Stimulated activated CD4-positive, alpha-beta T cell treated with anti-CD3 and anti-CD28 coated beads, Interleukin-4, amount 100 ng/mL, for 48 hours (primary cell): ENCODE data around the gene CALD1.

Experiments
- DNase-seq, 2 donors: peaks; one replicate each; pipeline ENCODE4 v3.0.0-alpha.2; 2020; ENCODE audit warnings: low read depth in 2 of 2

CALD1 gene, protein sequence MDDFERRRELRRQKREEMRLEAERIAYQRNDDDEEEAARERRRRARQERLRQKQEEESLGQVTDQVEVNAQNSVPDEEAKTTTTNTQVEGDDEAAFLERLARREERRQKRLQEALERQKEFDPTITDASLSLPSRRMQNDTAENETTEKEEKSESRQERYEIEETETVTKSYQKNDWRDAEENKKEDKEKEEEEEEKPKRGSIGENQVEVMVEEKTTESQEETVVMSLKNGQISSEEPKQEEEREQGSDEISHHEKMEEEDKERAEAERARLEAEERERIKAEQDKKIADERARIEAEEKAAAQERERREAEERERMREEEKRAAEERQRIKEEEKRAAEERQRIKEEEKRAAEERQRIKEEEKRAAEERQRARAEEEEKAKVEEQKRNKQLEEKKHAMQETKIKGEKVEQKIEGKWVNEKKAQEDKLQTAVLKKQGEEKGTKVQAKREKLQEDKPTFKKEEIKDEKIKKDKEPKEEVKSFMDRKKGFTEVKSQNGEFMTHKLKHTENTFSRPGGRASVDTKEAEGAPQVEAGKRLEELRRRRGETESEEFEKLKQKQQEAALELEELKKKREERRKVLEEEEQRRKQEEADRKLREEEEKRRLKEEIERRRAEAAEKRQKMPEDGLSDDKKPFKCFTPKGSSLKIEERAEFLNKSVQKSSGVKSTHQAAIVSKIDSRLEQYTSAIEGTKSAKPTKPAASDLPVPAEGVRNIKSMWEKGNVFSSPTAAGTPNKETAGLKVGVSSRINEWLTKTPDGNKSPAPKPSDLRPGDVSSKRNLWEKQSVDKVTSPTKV

DNA sequence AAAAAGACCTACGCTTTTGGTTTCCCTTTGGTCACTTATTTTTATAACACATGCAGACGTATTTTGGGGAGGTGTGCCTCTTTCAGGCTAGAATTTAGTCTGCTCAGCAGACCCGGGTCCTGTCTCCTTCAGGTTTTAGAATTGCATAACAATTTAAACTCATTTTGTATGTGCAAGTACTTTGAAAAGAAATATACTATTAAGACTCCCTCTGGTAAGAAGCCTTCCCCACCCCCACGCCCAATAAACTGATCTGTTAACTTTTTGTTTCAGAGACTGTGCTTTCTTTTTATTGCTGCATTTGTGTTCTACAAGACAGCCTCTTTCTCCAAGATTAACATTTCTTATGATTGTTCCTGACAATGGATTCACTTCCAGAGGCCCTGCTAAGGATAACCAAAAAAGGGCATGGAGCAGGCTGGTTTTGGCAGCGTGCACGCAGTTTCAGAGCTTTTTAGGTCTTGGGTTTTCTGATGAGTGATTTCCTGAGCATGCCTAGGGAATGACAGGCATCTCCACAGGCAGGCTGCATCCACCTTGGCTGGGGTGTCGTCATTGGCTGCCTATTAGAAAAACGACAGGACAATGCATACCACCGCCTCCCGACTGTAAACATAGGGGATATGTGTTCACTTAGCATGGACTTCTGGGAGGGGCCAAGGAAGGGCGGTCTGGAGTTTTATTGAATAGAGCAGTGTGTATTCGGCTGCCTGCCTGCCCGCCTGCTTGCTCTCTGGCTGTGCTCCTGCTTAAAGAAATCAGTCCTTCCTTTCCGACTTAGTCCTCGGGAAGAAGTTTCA lies at the start of gene CALD1:
Gene CALD1, plus strand, starts transcription at position 694 of the 800 bp plus-strand sequence. CDS start 88,100 bp downstream, outside the sequence.
- DNase-seq, result no peak

DNA sequence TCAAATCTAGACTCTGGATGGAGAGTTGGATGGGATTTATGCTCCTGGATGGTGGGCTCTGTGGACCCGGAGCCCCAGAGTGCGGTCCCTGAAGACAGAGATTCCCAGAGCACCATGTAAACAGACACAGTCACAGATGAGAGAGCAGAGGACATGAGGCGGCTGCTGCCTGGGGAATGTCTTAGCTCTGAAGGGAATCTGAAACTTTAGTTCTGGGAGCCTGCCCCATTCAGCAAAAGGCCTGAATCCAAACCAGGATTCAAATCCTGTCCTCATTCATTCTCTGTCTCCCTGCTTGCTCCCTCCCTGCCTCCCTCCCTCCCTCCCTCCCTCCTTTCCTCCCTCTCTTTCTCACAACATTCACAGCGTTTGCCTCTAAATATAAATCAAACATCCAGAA lies 49.5 kb upstream of the CALD1 start:
- no peak for DNase-seq

DNA sequence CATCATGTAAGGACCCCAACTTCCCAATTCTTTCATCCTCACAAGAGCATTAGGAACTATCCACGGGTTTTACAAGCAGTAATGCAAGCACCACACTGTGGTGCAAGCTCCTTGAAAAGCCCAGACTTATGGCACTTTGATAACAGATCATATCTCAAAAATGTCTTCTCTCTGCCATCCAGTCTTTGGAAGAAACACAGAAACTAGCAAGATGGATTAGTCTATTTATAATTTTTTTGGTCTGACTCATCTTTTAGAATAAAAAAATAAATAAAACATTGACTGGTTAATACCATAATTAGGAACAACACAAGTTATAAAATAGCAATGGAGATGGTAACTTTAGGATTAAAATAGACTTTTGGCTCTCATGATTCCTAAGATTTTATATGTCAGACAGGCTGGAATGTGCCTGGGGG lies 49.0 kb upstream of the CALD1 start:
- no peak for DNase-seq

DNA sequence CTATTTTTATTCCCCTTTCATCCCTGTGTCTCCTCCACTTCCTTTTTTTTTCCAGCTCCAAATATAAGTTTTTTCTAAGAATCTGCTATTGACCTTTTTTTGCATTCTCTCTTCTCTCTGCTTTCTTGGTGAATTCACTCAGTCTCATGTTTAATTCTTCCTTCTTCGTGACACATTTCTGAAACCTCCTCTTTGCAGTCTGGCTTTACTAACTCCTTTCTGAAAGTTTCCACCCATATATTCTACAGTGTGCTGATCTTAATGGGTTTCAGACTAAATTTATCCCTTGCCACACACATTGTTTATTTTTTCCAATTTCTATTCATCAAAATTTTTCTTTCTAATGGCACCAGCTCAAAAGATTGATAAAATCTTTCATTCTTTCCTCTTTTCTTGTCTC lies 47.8 kb upstream of the CALD1 start:
- DNase-seq, result no peak

DNA sequence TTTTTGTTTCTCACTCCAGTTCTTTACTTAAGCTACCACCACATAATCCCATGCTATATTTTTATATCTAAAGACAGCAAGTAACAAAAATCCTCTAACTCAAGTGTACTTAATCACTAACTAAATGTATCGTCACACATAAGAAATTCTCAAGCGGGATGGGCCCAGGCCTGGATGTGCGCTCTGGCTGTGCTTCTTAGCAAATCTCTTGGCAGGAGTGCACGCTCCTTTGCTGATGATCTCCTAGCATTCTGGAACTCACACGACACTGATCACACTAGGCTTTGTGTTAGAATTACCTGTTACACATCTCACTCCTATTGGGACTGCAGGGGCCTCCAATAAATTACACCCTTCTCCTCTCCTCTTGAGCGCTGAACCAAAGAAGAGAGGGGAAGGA lies 46.7 kb upstream of the CALD1 start:
- no peak for DNase-seq

DNA sequence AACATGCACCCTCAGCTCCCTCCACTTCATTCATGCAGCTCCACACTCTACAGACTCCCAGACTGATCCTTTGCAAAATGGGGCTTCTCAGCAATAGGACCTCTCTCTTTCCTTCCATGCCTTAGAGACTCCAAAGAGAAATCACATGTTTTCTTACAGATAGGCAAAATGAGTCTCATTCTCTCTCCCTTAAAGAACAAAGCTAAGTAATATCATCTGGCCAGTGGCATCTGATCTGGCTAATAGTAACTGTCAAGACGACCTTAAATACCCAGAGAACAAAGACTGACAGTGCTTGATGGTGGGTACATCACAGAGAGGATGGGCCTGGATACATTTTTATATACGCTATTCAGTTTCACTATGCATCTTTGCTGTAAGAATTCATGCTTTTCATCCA lies 43.1 kb upstream of the CALD1 start:
- no peak for DNase-seq

DNA sequence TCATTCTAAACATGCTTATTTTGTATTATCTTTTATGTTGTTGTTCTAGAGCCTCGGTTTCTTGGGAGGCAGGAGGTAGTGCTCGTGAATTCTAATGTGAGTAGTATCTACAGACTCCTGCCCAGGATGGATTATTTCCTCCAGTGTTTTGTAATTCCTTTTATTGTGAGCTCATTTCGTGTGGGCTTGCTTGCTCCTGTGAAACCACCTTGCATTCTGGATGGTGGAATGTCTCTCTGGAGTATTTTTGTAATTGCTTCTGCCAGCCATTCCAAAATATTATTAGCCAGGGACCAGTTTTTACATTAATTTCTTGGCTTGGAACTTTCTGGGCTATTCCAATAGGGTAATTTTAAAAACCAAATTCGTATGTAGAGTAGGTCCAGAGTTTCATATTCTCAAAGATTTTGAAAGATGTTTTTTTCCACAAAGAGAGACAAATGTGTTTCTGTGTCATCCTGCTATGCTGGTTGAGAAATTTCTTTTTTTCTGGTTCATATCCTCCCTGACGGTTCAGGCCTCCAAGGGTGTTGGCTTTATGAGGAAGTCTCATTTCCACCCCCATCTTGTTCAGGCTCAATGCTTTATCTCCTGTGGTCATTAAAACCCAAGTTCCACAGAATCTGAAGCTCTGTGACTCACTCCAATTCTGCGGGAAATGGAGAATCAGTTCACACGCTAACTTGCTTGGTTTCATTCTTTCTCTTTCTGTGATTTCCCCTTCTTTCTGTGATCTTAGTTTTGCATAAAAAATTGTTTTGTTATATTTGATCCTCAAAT lies 41.7 kb upstream of the CALD1 start:
- DNase-seq, result peak in 1 of 2 donors; percentile 37

DNA sequence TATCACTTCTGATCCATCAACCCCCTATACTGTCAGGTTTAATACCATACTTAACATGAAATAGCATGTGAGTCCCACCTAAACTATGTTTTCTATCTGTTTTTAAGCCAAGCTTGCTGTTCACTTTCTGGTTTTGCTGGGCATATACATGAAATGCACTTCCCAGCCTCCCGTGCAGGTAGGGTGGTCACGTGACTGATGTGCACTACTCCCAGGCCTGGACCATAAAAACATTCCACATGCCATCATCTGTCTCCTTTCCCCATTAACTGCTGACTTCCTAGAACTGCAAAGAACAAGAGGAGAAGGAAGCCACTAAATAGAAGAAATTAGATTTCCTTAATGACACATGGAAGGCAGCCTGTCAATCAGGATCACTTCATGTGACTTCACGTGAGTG lies 40.1 kb upstream of the CALD1 start:
- DNase-seq, result no peak

DNA sequence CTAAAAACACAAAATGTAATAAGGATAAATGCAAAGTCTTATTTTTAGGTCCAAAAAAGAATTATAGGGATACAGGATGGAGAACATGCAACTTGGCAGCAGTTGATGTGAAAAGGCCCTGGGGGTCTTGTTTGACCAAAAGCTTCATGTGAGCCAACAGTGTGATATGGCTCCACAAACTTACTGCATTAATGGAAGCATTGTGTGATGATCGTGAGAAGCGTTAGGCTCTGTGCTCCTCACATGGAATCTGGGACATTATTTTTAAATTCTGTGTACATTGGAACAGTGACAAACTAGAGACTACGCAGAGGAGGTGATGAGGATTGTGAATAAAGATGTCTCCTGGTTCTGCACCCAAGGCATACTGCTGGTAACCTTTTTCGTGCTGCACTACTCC lies 39.1 kb upstream of the CALD1 start:
- DNase-seq, result no peak

DNA sequence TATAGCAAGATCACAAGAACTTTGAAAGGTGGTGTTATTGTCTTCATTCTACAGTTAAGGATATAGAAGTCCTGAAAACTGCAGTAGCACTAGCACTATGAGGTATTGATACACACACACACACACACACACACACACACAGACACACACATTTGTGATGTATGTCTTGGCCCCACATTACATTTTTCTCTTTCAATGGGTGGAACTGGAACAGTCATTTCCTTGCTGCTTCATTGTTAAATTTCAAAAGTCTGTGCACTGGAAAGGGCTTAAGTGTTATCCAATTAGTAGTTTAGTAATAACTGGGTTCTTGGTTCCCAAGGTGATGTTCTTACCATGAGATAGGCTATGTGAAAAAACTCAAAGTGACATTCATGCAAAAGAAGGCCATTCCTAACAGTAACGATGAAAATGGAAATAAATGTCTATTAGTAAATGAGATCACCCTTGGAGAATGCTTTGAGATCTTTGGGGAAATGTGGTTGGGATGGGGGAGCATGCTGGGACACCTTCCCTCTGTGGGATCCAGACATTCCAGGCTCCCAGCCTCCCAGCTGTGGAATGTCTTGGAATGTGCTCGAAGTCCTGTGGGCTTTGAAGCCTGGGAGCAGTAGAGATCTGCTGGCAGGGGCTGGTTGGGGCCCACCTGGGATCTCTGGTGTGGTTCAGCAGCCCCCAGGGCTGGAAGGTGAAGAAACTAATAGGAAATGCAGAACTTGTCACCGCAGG lies 37.4 kb upstream of the CALD1 start:
- no peak for DNase-seq

DNA sequence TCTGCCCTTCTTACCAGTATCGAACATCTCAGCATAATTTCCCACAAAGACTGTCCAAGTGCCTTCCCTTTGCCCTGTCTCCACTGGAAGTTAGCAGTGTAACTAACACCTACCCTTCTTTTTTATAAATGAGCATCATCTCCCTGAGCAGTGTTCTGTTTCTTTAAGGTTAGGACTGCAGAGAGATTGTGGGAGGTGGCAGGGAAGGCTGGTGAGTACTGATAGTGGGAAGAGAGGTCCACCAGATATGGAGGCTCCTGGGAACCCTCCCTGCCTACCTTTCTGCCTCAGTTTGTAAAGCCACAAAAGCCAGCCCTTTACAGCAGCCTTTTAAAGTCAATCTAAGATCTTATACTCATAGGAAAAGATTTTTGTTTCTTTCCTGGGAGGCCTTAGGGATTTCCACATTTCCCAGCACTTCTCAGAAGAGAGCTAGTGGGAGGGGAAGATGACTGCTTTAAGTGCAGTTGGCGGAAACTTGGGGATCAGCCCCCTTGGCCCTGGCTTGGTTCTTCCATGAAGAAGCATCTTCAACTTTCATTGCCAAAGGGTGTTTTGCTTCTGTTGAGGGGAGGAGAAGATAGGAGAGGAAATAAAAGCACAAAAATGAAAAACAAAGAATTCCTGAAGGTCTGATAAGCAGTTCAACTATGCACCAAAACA lies 36.6 kb upstream of the CALD1 start:
- DNase-seq, result no peak

DNA sequence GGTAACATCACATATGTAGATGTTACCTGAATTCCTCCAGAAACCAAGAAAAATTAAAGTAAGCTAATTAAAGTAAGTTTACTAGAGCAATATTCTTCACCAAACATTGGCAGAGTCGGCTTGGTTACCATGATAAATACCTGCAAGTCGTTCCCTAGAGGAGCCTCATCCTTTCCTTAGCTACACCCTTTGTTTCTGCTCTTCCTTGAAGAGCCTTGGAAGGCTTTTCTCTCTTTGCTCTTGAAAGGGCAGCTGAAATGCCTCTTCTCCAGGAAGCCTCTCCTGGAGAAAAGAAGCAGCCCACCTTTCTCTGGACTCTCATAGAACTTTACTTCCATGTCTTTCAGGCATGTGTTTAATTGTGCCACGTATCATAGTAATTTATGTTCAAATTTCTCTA lies 34.9 kb upstream of the CALD1 start:
- DNase-seq, result no peak

DNA sequence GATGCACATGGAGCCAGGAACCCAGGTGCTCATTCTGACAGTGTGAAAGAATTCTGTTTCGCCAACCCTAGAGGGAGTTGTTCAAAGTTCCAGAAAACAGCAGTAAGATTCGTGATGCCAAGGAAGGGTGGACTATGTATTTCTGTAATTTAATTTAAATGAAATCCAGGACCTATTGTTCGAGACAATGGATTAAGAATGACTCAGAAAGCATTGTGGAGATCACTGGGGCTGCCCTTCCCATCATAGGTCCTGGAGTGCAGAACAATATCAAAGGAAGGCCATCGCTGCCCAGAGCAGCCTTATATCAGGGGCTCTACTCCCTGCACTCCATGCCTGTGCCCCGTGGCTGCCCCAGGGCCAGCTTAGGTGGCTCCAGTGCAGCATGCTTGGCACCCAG lies 32.1 kb upstream of the CALD1 start:
- DNase-seq, result no peak

DNA sequence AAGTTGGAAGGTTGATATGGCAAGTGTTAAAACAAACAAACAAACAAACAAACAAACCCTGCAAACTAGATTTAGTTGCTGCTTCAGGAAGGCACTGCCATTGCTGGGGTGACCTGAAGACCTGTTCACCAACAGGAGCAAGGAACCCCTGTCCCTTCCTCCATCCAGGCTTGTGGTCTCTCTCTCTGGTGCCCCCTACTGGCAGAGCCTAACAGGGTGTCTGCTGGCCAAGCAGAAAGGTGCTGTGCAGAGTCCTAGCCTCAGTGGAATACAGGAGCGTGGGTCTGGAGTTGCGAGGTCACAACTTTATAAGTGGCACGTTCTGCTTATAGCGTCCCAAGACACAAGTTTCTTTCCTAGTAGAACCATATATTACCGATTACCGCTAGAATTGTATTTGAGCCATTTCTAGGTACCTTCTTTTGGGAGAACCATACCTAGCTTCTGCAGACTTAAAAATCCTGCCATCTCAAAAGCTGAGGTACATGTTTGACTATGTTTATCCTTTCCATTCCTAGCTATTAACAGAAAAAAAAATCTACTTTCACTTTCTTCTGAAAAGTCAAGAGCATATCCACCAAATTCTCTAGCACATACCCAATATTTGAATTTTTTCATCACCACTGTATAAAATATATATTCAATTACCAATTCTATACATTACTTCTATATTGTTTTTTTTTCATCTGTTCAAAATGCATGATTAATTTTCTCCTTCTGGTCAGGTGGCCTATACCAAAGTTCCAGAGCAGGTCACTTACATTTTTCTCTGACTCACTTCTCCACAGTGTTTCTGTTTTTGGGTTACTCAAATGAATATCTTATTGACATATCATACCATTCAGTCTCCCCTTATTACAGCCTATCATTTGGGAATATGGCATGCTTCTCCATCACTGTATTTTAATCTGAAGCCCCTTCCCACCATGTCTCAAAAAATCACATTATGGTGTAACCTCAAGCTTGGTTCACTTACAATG lies 29.1 kb upstream of the CALD1 start:
- DNase-seq, result peak; percentile 64 to 68

DNA sequence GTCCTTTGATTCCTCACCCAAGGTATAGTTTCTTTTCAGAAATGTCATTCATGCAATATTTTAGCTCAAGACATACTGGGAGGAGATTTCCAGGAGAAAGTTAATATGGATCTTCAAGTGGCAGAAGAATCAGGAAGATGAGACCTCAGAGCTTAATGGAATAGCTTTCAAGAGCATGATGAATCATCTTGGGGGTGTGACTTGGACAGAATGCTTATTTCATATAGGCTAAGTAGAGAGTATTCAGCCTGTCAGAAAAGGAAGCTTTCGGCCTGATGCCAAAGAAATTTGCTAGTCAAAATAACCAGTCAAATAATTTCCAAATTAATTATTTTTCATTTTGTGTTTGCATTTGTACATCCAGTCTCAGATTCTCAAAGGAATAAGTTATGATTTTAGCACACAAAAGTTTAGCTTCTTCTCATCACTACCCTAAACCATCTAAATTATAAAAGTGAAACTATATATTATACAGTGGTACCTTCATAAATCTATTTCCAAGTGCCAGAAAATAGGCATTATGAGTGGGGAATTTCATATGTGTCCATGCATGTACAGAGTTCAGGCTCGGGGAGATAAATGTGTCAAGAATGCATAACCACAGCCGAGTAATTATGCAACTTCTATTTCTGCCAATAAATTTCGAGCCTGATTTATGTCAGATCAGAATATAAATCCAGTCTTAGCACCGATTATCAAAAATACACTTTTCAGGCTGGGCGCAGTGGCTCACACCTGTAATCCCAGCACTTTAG lies 27.3 kb upstream of the CALD1 start:
- DNase-seq, result no peak

DNA sequence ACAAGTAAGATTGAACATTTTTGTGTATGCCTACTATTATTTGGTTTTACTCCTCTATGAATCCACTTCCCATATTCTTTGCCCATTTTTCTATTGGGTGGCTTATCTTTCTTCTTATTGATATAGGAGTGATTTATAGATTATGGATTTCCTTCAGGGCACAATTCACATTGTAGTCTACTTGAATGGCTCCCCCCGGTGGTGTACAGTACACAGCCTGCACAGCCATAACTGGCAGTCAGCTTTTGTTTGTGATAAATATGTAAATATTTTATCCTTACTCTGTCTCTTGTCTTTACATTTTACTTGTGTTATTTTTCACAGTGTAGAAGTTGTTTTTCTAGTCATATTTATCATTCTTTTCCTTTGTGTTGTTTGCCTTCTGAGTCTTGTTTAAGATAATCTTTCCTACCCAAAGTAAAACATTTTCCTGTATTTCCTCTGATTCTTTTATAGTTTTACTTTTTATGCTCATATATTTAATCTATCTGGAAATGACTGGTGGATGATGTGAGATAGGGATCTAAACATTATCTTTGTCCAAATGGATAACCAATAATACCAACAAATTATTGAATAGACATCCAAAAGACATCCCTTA lies 23.9 kb upstream of the CALD1 start:
- DNase-seq, result peak; percentile 41 to 44

DNA sequence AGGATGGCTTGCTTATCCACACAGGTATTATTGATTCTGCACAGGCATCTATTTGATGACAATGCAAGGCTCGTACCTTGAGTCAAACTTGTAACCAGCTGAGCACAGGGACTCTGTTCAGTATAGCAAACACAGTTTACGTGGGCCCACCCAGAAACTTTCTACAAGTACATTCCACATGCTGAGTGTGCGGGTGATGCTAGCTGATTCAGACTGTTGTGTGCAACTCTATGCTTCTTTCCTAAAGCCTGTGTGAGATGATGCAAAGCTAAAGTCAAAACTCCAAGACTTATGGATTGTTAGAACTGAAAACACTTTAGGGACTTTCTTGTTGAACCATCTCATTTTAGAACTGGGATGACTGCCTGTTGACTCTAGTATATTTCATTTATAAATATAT lies 21.5 kb upstream of the CALD1 start:
- DNase-seq, result no peak

DNA sequence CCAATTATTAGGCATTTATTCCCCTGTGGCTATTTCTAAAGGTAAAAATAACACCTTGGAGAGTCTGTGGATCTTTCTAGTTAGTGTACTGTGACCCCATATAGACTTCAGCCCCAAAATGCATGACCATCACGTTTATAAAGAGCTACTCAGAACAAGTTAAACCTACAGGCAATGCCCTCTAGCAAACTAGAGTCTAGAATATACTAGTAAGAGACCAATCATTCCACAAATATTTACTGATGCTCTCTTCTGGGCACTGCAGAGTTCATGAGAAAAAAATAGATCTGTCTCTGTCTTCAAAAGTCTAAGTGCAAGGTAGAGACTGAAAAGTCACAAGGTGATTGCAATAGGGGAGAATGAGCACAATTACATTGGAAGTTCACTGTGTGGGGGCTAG lies 20.5 kb upstream of the CALD1 start:
- no peak for DNase-seq
